Karpas-422 (cell line): Measurements from ENCODE around the gene NEMP1. TPM values are rescaled to one million over a fixed set of nuclear protein-coding genes. Genes with fewer than 3 reads are reported as not detected.

Experiments used
- DNase-seq: peaks from one replicate; pipeline ENCODE4 v3.0.0-alpha.2; 2015
- H2AFZ ChIP-seq: fragments of 200-600 bp; sonication (generic); 2 replicates; pipeline ENCODE4 v1.6.1; 2014; ENCODE audit warnings: antibody characterized with exemption, low read length, mixed read lengths
- H3K27ac ChIP-seq: fragments of 200-600 bp; sonication (generic); 2 replicates; pipeline ENCODE4 v1.5.1; 2014; ENCODE audit warnings: mild to moderate bottlenecking, low read length, moderate library complexity
- H3K27me3 ChIP-seq: fragments of 200-600 bp; sonication (generic); 2 replicates; pipeline ENCODE4 v1.6.1; 2014; ENCODE audit warnings: low read length, mixed read lengths
- H3K36me3 ChIP-seq: fragments of 200-600 bp; sonication (generic); 2 replicates; pipeline ENCODE4 v1.6.1; 2014; ENCODE audit warnings: low read length, mixed read lengths; ENCODE audit not compliant: insufficient read depth
- H3K4me1 ChIP-seq: fragments of 200-600 bp; sonication (generic); 2 replicates; pipeline ENCODE4 v1.6.1; 2014; ENCODE audit warnings: mild to moderate bottlenecking, low read length, mixed read lengths
- H3K4me2 ChIP-seq: fragments of 200-600 bp; sonication (generic); 2 replicates; pipeline ENCODE4 v1.6.1; 2014; ENCODE audit warnings: low read length, low read depth, mild to moderate bottlenecking; ENCODE audit not compliant: poor library complexity, severe bottlenecking
- H3K4me3 ChIP-seq: fragments of 200-600 bp; sonication (generic); 2 replicates; pipeline ENCODE4 v1.5.1; 2014; ENCODE audit warnings: mild to moderate bottlenecking, antibody characterized with exemption, low read length, mixed read lengths
- H3K79me2 ChIP-seq: fragments of 200-600 bp; sonication (generic); 2 replicates; pipeline ENCODE4 v1.6.1; 2014; ENCODE audit warnings: mild to moderate bottlenecking, low read length, mixed read lengths
- H3K9ac ChIP-seq: fragments of 200-600 bp; sonication (generic); 2 replicates; pipeline ENCODE4 v1.6.0; 2014; ENCODE audit warnings: low read length
- H3K9me2 ChIP-seq: fragments of 200-600 bp; sonication (generic), shearing (Covaris generic); replicated peaks from 2 replicates; pipeline ENCODE4 v1.6.0; 2014; ENCODE audit warnings: mild to moderate bottlenecking, low read length, moderate library complexity; ENCODE audit not compliant: insufficient read depth
- H3K9me3 ChIP-seq: fragments of 300-700, 200-600 bp; sonication (generic); 2 replicates; pipeline ENCODE4 v1.6.1; 2014; ENCODE audit warnings: low read length, mixed read lengths
- H4K20me1 ChIP-seq: fragments of 200-600 bp; sonication (generic); 2 replicates; pipeline ENCODE4 v1.6.1; 2014; ENCODE audit warnings: mild to moderate bottlenecking, antibody characterized with exemption, low read length, low read depth; ENCODE audit not compliant: insufficient read depth
- total RNA-seq: library from RNA; depleted of rRNA; stranded (reverse); fragments of >200 nt; shearing (Covaris generic); gene quantifications from 2 replicates; pipeline ENCODE4 v1.2.3, GENCODE V29; 2014; ENCODE audit warnings: low replicate concordance

NEMP1 gene
- total RNA-seq, 1 experiment from 2014 or later: 59.6 TPM

- Histone ChIP-seq H3K9ac (peak overlapping the region; percentile 26; the same call in 1 of the 2 replicates), H3K4me1 (peaks cover 52% of the 10 kb centered on the region), H3K27ac (peak overlapping the region; percentile 83; the same call in 1 of the 2 replicates), H2AFZ (no peak overlapping the region), H4K20me1 (no peaks in the 10 kb centered on the region), H3K36me3 (peaks cover 44% of the 10 kb centered on the region; the same call in 1 of the 2 replicates), H3K79me2 (peaks cover 6% of the 10 kb centered on the region; the same call in 1 of the 2 replicates), H3K9me3 (no peaks in the 10 kb centered on the region), H3K9me2 (no peaks in the 10 kb centered on the region), H3K27me3 (no peaks in the 10 kb centered on the region), H3K4me2 (no peak overlapping the region), H3K4me3 (no peak overlapping the region)
- peak; percentile 43 for DNase-seq
These were observed 17.5 kb upstream of the NEMP1 start for GRCh38 chr12:57096099-57096572.

DNA sequence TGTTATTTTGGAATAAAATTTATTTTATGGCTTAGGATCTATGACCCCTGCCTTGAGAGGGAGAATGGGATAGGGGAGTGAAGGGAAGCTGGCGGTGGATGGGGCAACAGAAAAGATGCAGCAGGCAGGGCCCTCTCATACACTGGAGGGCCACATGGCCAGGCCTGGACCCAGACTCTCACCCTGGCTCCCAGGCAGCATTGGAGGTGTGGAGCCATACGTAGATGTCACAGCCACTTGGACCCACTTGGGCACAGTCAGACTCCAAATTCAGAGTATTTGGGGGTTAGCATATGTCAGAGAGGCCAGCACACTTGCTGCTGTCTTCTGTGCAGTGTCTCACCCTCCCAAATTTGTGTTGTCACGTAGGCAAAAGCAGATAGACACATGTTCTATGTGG, 16.8 kb upstream of the NEMP1 start:
- peak overlapping the region; percentile 68; the same call in 1 of the 2 replicates for H3K9ac ChIP-seq
- peaks cover 44% of the 10 kb centered on the region; the same call in 1 of the 2 replicates for H3K36me3 ChIP-seq

DNA sequence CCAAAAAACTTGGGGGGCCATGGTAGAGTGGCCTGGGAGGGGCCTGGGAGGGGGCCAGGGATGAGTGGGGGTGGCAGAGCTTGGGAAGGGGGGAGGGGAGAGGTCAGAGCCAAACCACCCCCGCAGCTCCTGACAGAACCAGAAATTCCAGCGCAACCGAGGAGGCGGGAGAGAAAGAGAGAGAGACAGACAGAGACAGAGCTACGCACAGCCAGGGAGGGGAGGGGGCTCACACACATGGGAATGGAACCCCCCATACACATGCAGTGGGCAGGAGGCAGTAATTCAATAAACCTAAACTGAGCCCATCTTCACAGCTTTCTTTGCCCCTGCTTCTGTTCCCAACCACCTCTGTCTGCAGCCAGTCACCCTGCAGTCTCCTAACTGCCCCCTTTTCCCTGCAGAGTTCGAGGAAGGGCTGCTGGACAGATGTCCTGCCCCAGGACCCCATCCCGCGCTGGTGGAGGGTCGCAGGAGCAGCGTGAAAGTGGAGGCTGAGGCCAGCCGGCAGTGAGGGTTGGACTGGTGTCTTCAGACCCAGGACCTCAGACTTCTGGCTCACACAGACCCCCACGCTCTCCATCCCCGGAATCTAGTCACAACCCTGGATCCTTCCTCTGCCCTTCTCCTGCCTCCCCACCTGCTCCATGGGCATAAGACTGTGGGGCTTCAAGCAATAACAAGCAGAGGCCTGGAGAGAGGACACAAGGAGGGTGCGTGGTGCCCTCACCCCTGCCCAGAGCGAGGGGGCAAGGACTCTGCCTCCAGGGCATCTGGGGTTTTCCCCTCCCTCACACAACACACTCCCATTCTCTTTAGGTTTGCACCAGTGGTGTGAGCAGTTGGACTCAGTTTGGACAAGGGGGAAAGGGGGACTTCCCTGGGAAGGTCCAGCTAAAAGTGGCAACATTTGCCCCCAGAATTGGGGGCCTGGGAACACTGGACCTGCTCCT, 15.9 kb upstream of the NEMP1 start:
- Histone ChIP-seq H3K36me3 (peaks cover 35% of the 10 kb centered on the region; the same call in 1 of the 2 replicates), H4K20me1 (no peaks in the 10 kb centered on the region), H3K79me2 (peaks cover 21% of the 10 kb centered on the region), H3K9me3 (no peaks in the 10 kb centered on the region), H3K27ac (peak overlapping the region; percentile 83), H3K9ac (peak overlapping the region; percentile 68), H2AFZ (no peak overlapping the region), H3K4me3 (peak overlapping the region; percentile 39; the same call in 1 of the 2 replicates), H3K27me3 (no peaks in the 10 kb centered on the region), H3K9me2 (no peaks in the 10 kb centered on the region), H3K4me2 (peak overlapping the region; percentile 60), H3K4me1 (peaks cover 59% of the 10 kb centered on the region)
- no peak for DNase-seq

More for the DNA sequence above, 16.8 kb upstream of the NEMP1 start:
- H3K9me2 ChIP-seq: no peaks in the 10 kb centered on the region
- no peaks in the 10 kb centered on the region for H3K27me3 ChIP-seq
- peaks cover 13% of the 10 kb centered on the region for H3K79me2 ChIP-seq
- peak; percentile 57 for DNase-seq
- H3K9me3 ChIP-seq: no peaks in the 10 kb centered on the region
- peak overlapping the region; percentile 83 for H3K27ac ChIP-seq
- H3K4me3 ChIP-seq: no peak overlapping the region
- no peak overlapping the region for H2AFZ ChIP-seq
- H3K4me2 ChIP-seq: no peak overlapping the region
- no peaks in the 10 kb centered on the region for H4K20me1 ChIP-seq
- H3K4me1 ChIP-seq: peaks cover 58% of the 10 kb centered on the region

DNA sequence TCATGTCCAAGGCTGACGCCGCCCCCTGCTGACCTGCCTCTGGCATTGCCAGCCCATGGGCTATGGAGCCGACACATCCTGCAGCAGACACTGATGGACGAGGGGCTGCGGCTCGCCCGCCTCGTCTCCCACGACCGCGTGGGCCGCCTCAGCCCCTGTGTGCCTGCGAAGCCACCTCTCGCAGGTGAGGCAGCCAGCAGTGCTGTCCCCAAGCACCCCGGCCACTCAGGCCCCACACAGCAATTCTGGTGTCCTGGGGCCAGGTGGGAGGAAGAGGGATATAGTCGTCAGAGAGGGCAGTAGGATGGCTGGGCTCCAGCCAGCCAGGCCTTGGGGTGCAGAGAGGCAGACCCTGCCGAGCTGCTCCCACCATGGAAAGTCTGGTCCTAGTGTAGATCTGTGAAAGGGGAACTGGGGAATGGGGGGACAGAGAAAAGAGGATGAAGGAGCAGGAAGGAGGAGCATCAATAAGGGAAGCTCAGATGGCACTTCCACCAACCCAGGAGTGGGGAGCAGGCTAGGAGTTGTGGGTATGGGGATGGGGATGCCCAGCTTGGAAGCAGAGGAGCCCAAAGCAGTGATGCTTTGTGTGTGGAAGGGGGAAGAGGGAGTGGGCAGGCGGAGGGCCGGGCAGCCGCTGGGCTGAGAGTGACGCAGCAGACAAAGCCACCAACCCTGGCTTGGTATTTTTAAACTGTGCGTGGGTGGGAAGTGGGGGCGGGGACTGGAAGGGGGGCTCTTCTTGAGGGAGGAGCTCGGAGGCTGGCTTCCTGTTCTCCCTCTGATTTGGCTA, 15.0 kb upstream of the NEMP1 start:
- Histone ChIP-seq H3K9me2 (no peaks in the 10 kb centered on the region), H3K79me2 (peaks cover 25% of the 10 kb centered on the region), H3K9ac (peak overlapping the region; percentile 68), H3K4me1 (peaks cover 59% of the 10 kb centered on the region), H3K9me3 (no peaks in the 10 kb centered on the region), H3K27ac (peak overlapping the region; percentile 83), H3K4me2 (peak overlapping the region; percentile 60), H3K27me3 (no peaks in the 10 kb centered on the region), H2AFZ (no peak overlapping the region), H4K20me1 (no peaks in the 10 kb centered on the region), H3K4me3 (peak overlapping the region; percentile 52), H3K36me3 (peaks cover 28% of the 10 kb centered on the region; the same call in 1 of the 2 replicates)
- peak; percentile 91 for DNase-seq

- H3K27ac ChIP-seq: peak overlapping the region; percentile 83
- H3K4me1 ChIP-seq: peaks cover 65% of the 10 kb centered on the region
- peak overlapping the region; percentile 60 for H3K4me2 ChIP-seq
- H3K4me3 ChIP-seq: peak overlapping the region; percentile 52; the same call in 1 of the 2 replicates
- peaks cover 23% of the 10 kb centered on the region; the same call in 1 of the 2 replicates for H3K36me3 ChIP-seq
- no peaks in the 10 kb centered on the region for H3K9me2 ChIP-seq
- H3K9ac ChIP-seq: peak overlapping the region; percentile 68
- no peaks in the 10 kb centered on the region for H3K27me3 ChIP-seq
- H4K20me1 ChIP-seq: no peaks in the 10 kb centered on the region
- H3K79me2 ChIP-seq: peaks cover 25% of the 10 kb centered on the region
- no peak overlapping the region for H2AFZ ChIP-seq
- no peaks in the 10 kb centered on the region for H3K9me3 ChIP-seq
- DNase-seq: no peak
These were observed 14.4 kb upstream of the NEMP1 start for GRCh38 chr12:57092876-57093414.

- no peaks in the 10 kb centered on the region for H4K20me1 ChIP-seq
- H3K27me3 ChIP-seq: no peaks in the 10 kb centered on the region
- H3K4me2 ChIP-seq: peak overlapping the region; percentile 60
- peak overlapping the region; percentile 68 for H3K9ac ChIP-seq
- H3K9me2 ChIP-seq: no peaks in the 10 kb centered on the region
- peak overlapping the region; percentile 52; the same call in 1 of the 2 replicates for H3K4me3 ChIP-seq
- peaks cover 25% of the 10 kb centered on the region for H3K79me2 ChIP-seq
- no peak overlapping the region for H2AFZ ChIP-seq
- no peaks in the 10 kb centered on the region for H3K9me3 ChIP-seq
- H3K36me3 ChIP-seq: peaks cover 20% of the 10 kb centered on the region; the same call in 1 of the 2 replicates
- H3K4me1 ChIP-seq: peaks cover 67% of the 10 kb centered on the region
- H3K27ac ChIP-seq: peak overlapping the region; percentile 83
- no peak for DNase-seq
These were observed 13.9 kb upstream of the NEMP1 start for GRCh38 chr12:57092529-57092862.

GRCh38 chr12:57091638-57092528, 13.3 kb upstream of the NEMP1 start:
- peak; percentile 40 for DNase-seq
- Histone ChIP-seq H3K9ac (peak overlapping the region; percentile 68; the same call in 1 of the 2 replicates), H4K20me1 (no peaks in the 10 kb centered on the region), H3K79me2 (peaks cover 25% of the 10 kb centered on the region), H3K4me2 (peak overlapping the region; percentile 60), H3K4me3 (no peak overlapping the region; the same call in 1 of the 2 replicates), H3K4me1 (peaks cover 68% of the 10 kb centered on the region), H3K9me3 (no peaks in the 10 kb centered on the region), H2AFZ (no peak overlapping the region), H3K36me3 (peaks cover 14% of the 10 kb centered on the region; the same call in 1 of the 2 replicates), H3K9me2 (no peaks in the 10 kb centered on the region), H3K27ac (peak overlapping the region; percentile 83), H3K27me3 (no peaks in the 10 kb centered on the region)
